Ishikawa (cell line): ENCODE measurements around the gene NRCAM.

Source experiments
- CEBPB ChIP-seq: IDR thresholded peaks from 2 replicates; pipeline ENCODE4 v1.6.1; 2012
- CREB1 ChIP-seq: IDR thresholded peaks from 2 replicates; pipeline ENCODE4 v1.6.1; 2012; ENCODE audit warnings: low read depth
- EP300 ChIP-seq: IDR thresholded peaks from 2 replicates; pipeline ENCODE4 v1.6.1; 2012; ENCODE audit warnings: borderline replicate concordance
- RAD21 ChIP-seq: IDR thresholded peaks from 2 replicates; pipeline ENCODE4 v1.6.1; 2012; ENCODE audit warnings: low read depth
- TAF1 ChIP-seq: IDR thresholded peaks from 2 replicates; pipeline ENCODE4 v1.6.1; 2012; ENCODE audit warnings: low read depth, mild to moderate bottlenecking
- TCF12 ChIP-seq: IDR thresholded peaks from 2 replicates; pipeline ENCODE4 v1.6.1; 2012; ENCODE audit warnings: low read depth
- USF1 ChIP-seq: IDR thresholded peaks from 2 replicates; pipeline ENCODE4 v1.6.1; 2012
- YY1 ChIP-seq: IDR thresholded peaks from 2 replicates; pipeline ENCODE4 v1.6.1; 2012; ENCODE audit warnings: low read depth
- ZBTB7A ChIP-seq: IDR thresholded peaks from 2 replicates; pipeline ENCODE4 v1.6.1; 2012; ENCODE audit warnings: low read depth
- TF ChIP-seq, protein P1 (sequence below): IDR thresholded peaks from 2 replicates; pipeline ENCODE4 v1.6.1; 2012
- TF ChIP-seq, protein P2 (sequence below): IDR thresholded peaks from 2 replicates; pipeline ENCODE4 v1.6.1; 2012; ENCODE audit warnings: low read depth, mild to moderate bottlenecking

GRCh38 chr7:108248418-108248817, 207.8 kb downstream of the NRCAM start:
- no peak for TF ChIP-seq TAF1
- TF ChIP-seq CEBPB: no peak
- TF ChIP-seq EP300: no peak
- TF ChIP-seq, protein P1, sequence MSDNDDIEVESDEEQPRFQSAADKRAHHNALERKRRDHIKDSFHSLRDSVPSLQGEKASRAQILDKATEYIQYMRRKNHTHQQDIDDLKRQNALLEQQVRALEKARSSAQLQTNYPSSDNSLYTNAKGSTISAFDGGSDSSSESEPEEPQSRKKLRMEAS: no peak
- no peak for TF ChIP-seq YY1
- no peak for TF ChIP-seq CREB1
- TF ChIP-seq RAD21: no peak
- TF ChIP-seq USF1: no peak
- TF ChIP-seq, protein P2, sequence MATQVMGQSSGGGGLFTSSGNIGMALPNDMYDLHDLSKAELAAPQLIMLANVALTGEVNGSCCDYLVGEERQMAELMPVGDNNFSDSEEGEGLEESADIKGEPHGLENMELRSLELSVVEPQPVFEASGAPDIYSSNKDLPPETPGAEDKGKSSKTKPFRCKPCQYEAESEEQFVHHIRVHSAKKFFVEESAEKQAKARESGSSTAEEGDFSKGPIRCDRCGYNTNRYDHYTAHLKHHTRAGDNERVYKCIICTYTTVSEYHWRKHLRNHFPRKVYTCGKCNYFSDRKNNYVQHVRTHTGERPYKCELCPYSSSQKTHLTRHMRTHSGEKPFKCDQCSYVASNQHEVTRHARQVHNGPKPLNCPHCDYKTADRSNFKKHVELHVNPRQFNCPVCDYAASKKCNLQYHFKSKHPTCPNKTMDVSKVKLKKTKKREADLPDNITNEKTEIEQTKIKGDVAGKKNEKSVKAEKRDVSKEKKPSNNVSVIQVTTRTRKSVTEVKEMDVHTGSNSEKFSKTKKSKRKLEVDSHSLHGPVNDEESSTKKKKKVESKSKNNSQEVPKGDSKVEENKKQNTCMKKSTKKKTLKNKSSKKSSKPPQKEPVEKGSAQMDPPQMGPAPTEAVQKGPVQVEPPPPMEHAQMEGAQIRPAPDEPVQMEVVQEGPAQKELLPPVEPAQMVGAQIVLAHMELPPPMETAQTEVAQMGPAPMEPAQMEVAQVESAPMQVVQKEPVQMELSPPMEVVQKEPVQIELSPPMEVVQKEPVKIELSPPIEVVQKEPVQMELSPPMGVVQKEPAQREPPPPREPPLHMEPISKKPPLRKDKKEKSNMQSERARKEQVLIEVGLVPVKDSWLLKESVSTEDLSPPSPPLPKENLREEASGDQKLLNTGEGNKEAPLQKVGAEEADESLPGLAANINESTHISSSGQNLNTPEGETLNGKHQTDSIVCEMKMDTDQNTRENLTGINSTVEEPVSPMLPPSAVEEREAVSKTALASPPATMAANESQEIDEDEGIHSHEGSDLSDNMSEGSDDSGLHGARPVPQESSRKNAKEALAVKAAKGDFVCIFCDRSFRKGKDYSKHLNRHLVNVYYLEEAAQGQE: no peak
- TF ChIP-seq TCF12: no peak
- no peak for TF ChIP-seq ZBTB7A
